Astrocyte (in vitro differentiated cells and primary cell): ENCODE results near the gene PPP2R2C. TPM values are rescaled to one million over a fixed set of nuclear protein-coding genes. Genes with fewer than 3 reads are reported as not detected.

Experiments
- DNase-seq: peaks from one replicate; pipeline ENCODE4 v3.0.0-alpha.2; 2010; ENCODE audit warnings: low read depth
- FAIRE-seq: peaks from 2 replicates; lab custom pipeline; 2011; peaks lifted over from hg19 to GRCh38; lab: Jason Lieb, UNC
- H2AFZ ChIP-seq: 2 replicates; pipeline ENCODE4 v1.6.0; 2012; ENCODE audit warnings: low read depth, low read length, inconsistent platforms
- H3K27ac ChIP-seq: 2 replicates; pipeline ENCODE4 v1.5.1; 2011; ENCODE audit warnings: low read depth, low read length, inconsistent platforms
- H3K27me3 ChIP-seq: 2 replicates; pipeline ENCODE4 v1.6.0; 2011; ENCODE audit warnings: low read length, inconsistent platforms; ENCODE audit not compliant: insufficient read depth
- H3K36me3 ChIP-seq: 2 replicates; pipeline ENCODE4 v1.5.1; 2011; ENCODE audit warnings: low read length, inconsistent platforms; ENCODE audit not compliant: insufficient read depth
- H3K4me1 ChIP-seq: 2 replicates; pipeline ENCODE4 v1.5.1; 2011; ENCODE audit warnings: low read length, inconsistent platforms; ENCODE audit not compliant: insufficient read depth
- H3K4me2 ChIP-seq: 2 replicates; pipeline ENCODE4 v1.6.0; 2012; ENCODE audit warnings: low read length, inconsistent platforms
- H3K4me3 ChIP-seq: 2 replicates; pipeline ENCODE4 v1.5.1; 2011; ENCODE audit warnings: low read depth, mild to moderate bottlenecking, low read length, inconsistent platforms; ENCODE audit not compliant: insufficient read depth
- H3K79me2 ChIP-seq: 2 replicates; pipeline ENCODE4 v1.6.0; 2012; ENCODE audit warnings: mild to moderate bottlenecking, low read length, inconsistent platforms; ENCODE audit not compliant: insufficient read depth
- H3K9ac ChIP-seq: 2 replicates; pipeline ENCODE4 v1.6.0; 2012; ENCODE audit warnings: mild to moderate bottlenecking, low read length, inconsistent platforms
- H3K9me3 ChIP-seq: 2 replicates; pipeline ENCODE4 v1.5.1; 2012; ENCODE audit warnings: low read depth, mild to moderate bottlenecking, low read length, inconsistent platforms; ENCODE audit not compliant: insufficient read depth
- H4K20me1 ChIP-seq: 2 replicates; pipeline ENCODE4 v1.6.0; 2012; ENCODE audit warnings: low read length, inconsistent platforms; ENCODE audit not compliant: insufficient read depth
- H3K27ac Mint-ChIP-seq: one replicate; pipeline ENCODE4 v1.8.0; 2021; ENCODE audit warnings: mild to moderate bottlenecking, mixed read lengths; ENCODE audit not compliant: unreplicated experiment
- H3K27me3 Mint-ChIP-seq: one replicate; pipeline ENCODE4 v1.8.0; 2021; ENCODE audit warnings: low read depth, mixed read lengths; ENCODE audit not compliant: unreplicated experiment
- H3K36me3 Mint-ChIP-seq: one replicate; pipeline ENCODE4 v1.8.0; 2021; ENCODE audit warnings: low read depth, mixed read lengths; ENCODE audit not compliant: unreplicated experiment
- H3K4me1 Mint-ChIP-seq: one replicate; pipeline ENCODE4 v1.8.0; 2021; ENCODE audit warnings: low read depth, mixed read lengths; ENCODE audit not compliant: unreplicated experiment
- H3K4me3 Mint-ChIP-seq: one replicate; pipeline ENCODE4 v1.8.0; 2021; ENCODE audit warnings: mild to moderate bottlenecking, moderate library complexity, mixed read lengths; ENCODE audit not compliant: unreplicated experiment
- H3K9me3 Mint-ChIP-seq: one replicate; pipeline ENCODE4 v1.8.0; 2021; ENCODE audit warnings: mild to moderate bottlenecking, mixed read lengths; ENCODE audit not compliant: unreplicated experiment
- EZH2 ChIP-seq: IDR thresholded peaks from 2 replicates; pipeline ENCODE4 v1.6.1; 2012; ENCODE audit warnings: mild to moderate bottlenecking, low read length, inconsistent platforms; ENCODE audit not compliant: insufficient read depth
- total RNA-seq: library from RNA; stranded (reverse); gene quantifications from 2 replicates; pipeline ENCODE4 v1.2.1, GENCODE V29; 2021
- TF ChIP-seq, protein P1 (sequence below): IDR thresholded peaks from 2 replicates; pipeline ENCODE4 v1.5.1; 2011; ENCODE audit warnings: low read depth, mild to moderate bottlenecking, inconsistent platforms, low read length, moderate library complexity; ENCODE audit not compliant: insufficient read depth

The PPP2R2C gene
- total RNA-seq, 1 donor from 2014 or later, result 1.1 TPM

DNA sequence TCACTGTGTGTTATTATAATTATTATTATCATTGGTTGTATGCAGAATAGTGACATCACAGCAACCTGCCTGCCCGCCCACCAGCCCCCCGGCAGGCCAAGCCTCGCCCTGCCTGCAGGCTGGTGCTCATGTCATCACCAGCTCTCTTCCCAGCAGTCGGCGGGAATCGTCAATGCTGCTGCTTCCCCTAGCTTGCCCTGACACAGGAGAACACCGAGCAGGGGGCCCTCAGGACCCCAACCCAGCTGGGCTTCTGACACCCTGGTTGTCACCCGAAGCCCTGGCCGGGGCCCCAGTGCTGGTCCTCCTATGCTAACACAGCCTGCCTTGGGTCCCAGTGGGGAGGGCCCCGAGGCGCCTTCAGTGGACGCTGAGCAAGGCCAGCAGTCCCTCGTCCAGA is 100.6 kb downstream of the PPP2R2C start:
- H3K9me3 ChIP-seq, result no peaks in the 10 kb centered on the region
- no peak overlapping the region for H3K27ac ChIP-seq
- no peaks in the 10 kb centered on the region for H3K79me2 ChIP-seq
- H3K9me3 Mint-ChIP-seq, result no peaks in the 10 kb centered on the region
- H3K4me1 Mint-ChIP-seq, result no peaks in the 10 kb centered on the region
- H3K4me2 ChIP-seq, result no peak overlapping the region
- no peak overlapping the region for H3K4me3 ChIP-seq
- TF ChIP-seq EZH2, result no peak
- TF ChIP-seq, protein P1, sequence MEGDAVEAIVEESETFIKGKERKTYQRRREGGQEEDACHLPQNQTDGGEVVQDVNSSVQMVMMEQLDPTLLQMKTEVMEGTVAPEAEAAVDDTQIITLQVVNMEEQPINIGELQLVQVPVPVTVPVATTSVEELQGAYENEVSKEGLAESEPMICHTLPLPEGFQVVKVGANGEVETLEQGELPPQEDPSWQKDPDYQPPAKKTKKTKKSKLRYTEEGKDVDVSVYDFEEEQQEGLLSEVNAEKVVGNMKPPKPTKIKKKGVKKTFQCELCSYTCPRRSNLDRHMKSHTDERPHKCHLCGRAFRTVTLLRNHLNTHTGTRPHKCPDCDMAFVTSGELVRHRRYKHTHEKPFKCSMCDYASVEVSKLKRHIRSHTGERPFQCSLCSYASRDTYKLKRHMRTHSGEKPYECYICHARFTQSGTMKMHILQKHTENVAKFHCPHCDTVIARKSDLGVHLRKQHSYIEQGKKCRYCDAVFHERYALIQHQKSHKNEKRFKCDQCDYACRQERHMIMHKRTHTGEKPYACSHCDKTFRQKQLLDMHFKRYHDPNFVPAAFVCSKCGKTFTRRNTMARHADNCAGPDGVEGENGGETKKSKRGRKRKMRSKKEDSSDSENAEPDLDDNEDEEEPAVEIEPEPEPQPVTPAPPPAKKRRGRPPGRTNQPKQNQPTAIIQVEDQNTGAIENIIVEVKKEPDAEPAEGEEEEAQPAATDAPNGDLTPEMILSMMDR, result no peak
- H3K27me3 Mint-ChIP-seq, result peaks cover 45% of the 10 kb centered on the region
- no peaks in the 10 kb centered on the region for H4K20me1 ChIP-seq
- peaks cover 10% of the 10 kb centered on the region for H3K27me3 ChIP-seq
- DNase-seq, result no peak
- H2AFZ ChIP-seq, result no peak overlapping the region
- no peaks in the 10 kb centered on the region for H3K36me3 Mint-ChIP-seq
- H3K4me1 ChIP-seq, result no peaks in the 10 kb centered on the region
- H3K36me3 ChIP-seq, result no peaks in the 10 kb centered on the region
- no peak overlapping the region for H3K27ac Mint-ChIP-seq
- no peak overlapping the region for H3K4me3 Mint-ChIP-seq
- no peak overlapping the region for H3K9ac ChIP-seq
- no peak for FAIRE-seq

DNA sequence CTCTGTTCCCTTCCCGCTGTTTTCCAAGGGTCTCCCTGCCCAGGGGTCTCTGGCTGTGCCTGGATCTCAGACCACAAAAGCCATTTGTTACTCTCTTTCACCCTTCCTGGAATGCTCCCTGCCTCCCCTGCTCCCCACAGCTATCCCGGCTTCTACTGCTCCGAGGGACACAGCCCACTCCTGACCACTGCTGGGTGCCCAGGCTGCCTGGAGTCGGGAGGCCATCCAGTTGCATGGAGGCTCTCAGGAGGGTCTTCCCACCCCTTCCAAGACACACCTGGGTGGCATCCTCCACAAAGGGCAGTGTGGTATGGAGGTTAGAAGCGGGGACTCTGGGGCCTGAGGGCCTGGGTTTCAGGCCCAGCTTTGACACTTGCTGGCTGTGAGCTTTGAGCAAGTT is 101.1 kb downstream of the PPP2R2C start:
- Histone ChIP-seq H3K9me3 (no peaks in the 10 kb centered on the region), H3K27me3 (peaks cover 10% of the 10 kb centered on the region), H3K79me2 (no peaks in the 10 kb centered on the region), H3K36me3 (no peaks in the 10 kb centered on the region), H3K4me3 (no peak overlapping the region), H3K27ac (no peak overlapping the region), H3K4me1 (no peaks in the 10 kb centered on the region), H2AFZ (no peak overlapping the region), H3K9ac (no peak overlapping the region), H4K20me1 (no peaks in the 10 kb centered on the region), H3K4me2 (no peak overlapping the region)
- DNase-seq (no peak), FAIRE-seq (no peak)
- Mint-ChIP-seq H3K4me1 (no peaks in the 10 kb centered on the region), H3K9me3 (no peaks in the 10 kb centered on the region), H3K27me3 (peaks cover 45% of the 10 kb centered on the region), H3K4me3 (no peak overlapping the region), H3K36me3 (no peaks in the 10 kb centered on the region), H3K27ac (no peak overlapping the region)
- TF ChIP-seq, protein P1, result no peak
- no peak for TF ChIP-seq EZH2

DNA sequence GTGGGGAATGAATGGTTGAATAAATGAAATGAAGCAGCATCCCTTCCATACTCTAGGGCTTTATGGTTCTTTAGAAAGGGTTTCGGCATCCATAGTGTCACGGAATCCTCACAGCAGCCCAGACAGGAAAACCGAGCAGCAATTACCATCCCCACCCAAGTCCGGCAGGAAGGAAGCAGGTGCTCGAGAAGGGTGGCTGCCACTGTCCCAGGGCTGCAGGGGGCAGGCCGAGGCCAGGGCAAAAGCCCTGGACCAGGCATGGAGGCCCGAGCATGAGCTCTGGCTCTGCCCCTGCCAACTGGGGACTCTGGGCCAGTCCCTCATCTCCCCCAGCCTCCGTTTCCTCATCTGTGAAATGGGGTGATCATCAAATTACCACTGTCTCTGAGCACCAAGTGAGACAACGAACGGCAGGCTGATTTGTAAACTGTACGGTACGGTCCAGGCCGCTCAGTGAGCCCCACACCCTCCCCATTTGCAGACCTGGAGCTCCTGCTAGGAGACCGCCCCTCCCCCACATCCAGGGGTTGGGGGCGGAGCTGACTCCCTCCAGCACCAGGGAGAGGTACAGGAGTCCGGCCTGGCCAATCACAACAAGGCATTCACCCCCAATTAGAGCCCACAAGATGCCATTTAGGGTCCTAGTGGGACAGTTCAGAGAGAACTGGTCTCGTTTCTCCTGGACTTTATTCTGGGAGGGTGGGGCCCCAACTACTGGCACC is 102.3 kb downstream of the PPP2R2C start:
- Histone ChIP-seq H2AFZ (no peak overlapping the region), H3K79me2 (no peaks in the 10 kb centered on the region), H3K4me2 (no peak overlapping the region), H3K4me3 (no peak overlapping the region), H3K4me1 (no peaks in the 10 kb centered on the region), H3K9ac (no peak overlapping the region), H3K27me3 (peaks cover 10% of the 10 kb centered on the region), H4K20me1 (no peaks in the 10 kb centered on the region), H3K36me3 (no peaks in the 10 kb centered on the region), H3K27ac (no peak overlapping the region), H3K9me3 (no peaks in the 10 kb centered on the region)
- no peak for TF ChIP-seq EZH2
- TF ChIP-seq, protein P1, result no peak
- DNase-seq (no peak), FAIRE-seq (no peak)
- Mint-ChIP-seq H3K27ac (no peak overlapping the region), H3K4me3 (no peak overlapping the region), H3K36me3 (no peaks in the 10 kb centered on the region), H3K4me1 (no peaks in the 10 kb centered on the region), H3K9me3 (no peaks in the 10 kb centered on the region), H3K27me3 (peaks cover 45% of the 10 kb centered on the region)
